SK-N-MC (cell line): ENCODE data around the gene TBXA2R.

Experiments
- EZH2 ChIP-seq: fragments of 200-600 bp; sonication (generic); IDR thresholded peaks from one replicate; pipeline ENCODE4 v1.6.1; 2017; ENCODE audit warnings: antibody characterized with exemption
- FOXP2 ChIP-seq: optimal IDR thresholded peaks from 2 replicates; pipeline ENCODE3; 2011; ENCODE audit warnings: mild to moderate bottlenecking, moderate library complexity; ENCODE audit not compliant: insufficient read depth; ENCODE audit errors: extremely low read length, control extremely low read depth
- POLR2AphosphoS5 ChIP-seq: IDR thresholded peaks from 2 replicates; pipeline ENCODE4 v1.6.1; 2012; ENCODE audit warnings: mild to moderate bottlenecking, low read depth, low read length, borderline replicate concordance

DNA sequence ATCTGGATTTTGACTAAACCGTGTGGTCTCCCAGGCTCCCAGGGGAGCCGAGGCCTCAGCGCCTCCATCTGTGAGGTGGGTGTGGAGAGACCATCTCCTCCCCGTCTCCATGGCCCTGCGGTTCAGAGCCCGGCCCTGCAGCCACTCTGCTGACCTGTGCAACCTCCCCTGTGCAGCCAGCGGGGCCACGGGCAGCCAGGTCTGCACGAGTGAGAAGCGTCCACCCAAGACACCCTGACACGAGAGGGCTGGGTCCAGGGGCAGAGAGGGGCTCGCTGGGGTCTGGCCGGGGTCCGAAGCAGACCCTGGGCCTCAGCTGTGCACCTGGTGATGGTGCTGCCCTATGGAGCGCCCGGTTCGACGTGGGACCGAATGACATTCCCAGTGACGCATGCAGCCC is 30.3 kb upstream of the TBXA2R start:
- TF ChIP-seq POLR2AphosphoS5, result no peak
- no peak for TF ChIP-seq EZH2
- TF ChIP-seq FOXP2, result no peak
